Suprapubic skin (tissue), 3 donors: ENCODE results near the gene CHIC2.

Experiments used
- POLR2AphosphoS5 ChIP-seq, 3 donors: sonication (generic); formaldehyde crosslinking; IDR thresholded peaks; one replicate each; pipeline ENCODE4 v1.6.1; 2017; ENCODE audit warnings: antibody characterized with exemption in 3 of 3
- TF ChIP-seq, protein P1 (sequence below), 2 donors: fragments of 200-600 bp in 1 of 2; fragments of 450-650 bp in 1 of 2; sonication (generic) in 1 of 2; IDR thresholded peaks; one replicate each; pipeline ENCODE4 v1.5.1; 2016 to 2019; ENCODE audit warnings: antibody characterized with exemption in 2 of 2, mild to moderate bottlenecking in 1 of 2, moderate library complexity in 1 of 2

DNA sequence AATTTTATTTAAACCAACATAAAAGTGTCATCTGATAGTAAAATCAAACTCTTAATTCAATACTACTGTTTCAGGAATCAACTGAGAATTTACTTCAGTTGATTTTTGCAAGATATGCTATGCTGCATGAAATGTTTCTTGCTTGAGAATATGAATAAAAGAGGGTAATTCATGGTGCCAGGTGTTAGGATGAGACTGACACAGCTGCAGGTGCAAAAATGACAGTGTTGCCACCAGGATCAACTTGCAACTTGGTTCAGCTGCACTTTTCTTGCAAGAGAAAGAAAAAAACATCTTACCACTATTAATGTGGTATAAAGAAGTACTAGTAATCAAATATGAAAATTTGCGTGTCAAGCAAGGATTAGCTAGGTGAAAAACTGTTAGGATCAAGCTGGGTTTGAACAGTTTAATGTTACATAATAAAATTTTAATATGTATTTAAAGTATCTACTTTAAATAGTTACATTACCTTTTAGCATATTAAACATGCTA lies 49.7 kb downstream of the CHIC2 start:
- TF ChIP-seq POLR2AphosphoS5 (IDR thresholded peaks at IDR 0.05): no peak
- TF ChIP-seq, protein P1, sequence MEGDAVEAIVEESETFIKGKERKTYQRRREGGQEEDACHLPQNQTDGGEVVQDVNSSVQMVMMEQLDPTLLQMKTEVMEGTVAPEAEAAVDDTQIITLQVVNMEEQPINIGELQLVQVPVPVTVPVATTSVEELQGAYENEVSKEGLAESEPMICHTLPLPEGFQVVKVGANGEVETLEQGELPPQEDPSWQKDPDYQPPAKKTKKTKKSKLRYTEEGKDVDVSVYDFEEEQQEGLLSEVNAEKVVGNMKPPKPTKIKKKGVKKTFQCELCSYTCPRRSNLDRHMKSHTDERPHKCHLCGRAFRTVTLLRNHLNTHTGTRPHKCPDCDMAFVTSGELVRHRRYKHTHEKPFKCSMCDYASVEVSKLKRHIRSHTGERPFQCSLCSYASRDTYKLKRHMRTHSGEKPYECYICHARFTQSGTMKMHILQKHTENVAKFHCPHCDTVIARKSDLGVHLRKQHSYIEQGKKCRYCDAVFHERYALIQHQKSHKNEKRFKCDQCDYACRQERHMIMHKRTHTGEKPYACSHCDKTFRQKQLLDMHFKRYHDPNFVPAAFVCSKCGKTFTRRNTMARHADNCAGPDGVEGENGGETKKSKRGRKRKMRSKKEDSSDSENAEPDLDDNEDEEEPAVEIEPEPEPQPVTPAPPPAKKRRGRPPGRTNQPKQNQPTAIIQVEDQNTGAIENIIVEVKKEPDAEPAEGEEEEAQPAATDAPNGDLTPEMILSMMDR (IDR thresholded peaks at IDR 0.05): no peak
